Liver (tissue), 9 donors: ENCODE results near the gene CRYBG1. TPM values are rescaled to one million over a fixed set of nuclear protein-coding genes. Genes with fewer than 3 reads are reported as not detected.

Experiments used
- DNase-seq: peaks from one replicate; pipeline ENCODE4 v3.0.0-alpha.2; 2017; ENCODE audit warnings: low spot score
- H3K27ac ChIP-seq, 2 donors: one replicate each; pipeline ENCODE4 v1.7.0; 2013; ENCODE audit warnings: inconsistent platforms in 2 of 2, low read length in 2 of 2, control low read depth in 1 of 2, low read depth in 1 of 2, mild to moderate bottlenecking in 1 of 2
- H3K27me3 ChIP-seq, 4 donors: one replicate each; pipeline versions ENCODE4 v1.6.1 to v1.7.0; 2013; ENCODE audit warnings: low read length in 3 of 4, inconsistent platforms in 1 of 4, mild to moderate bottlenecking in 1 of 4, moderate library complexity in 1 of 4; ENCODE audit not compliant: control insufficient read depth in 4 of 4, insufficient read depth in 4 of 4
- H3K36me3 ChIP-seq, 4 donors: one replicate each; pipeline versions ENCODE4 v1.6.1 to v1.7.0; 2013; ENCODE audit warnings: low read length in 3 of 4, mild to moderate bottlenecking in 3 of 4, low read depth in 1 of 4, moderate library complexity in 1 of 4; ENCODE audit not compliant: control insufficient read depth in 4 of 4, insufficient read depth in 3 of 4
- H3K4me1 ChIP-seq, 4 donors: one replicate each; pipeline versions ENCODE4 v1.6.1 to v1.7.0; 2013; ENCODE audit warnings: low read length in 3 of 4, mild to moderate bottlenecking in 3 of 4, moderate library complexity in 1 of 4; ENCODE audit not compliant: control insufficient read depth in 4 of 4, insufficient read depth in 4 of 4
- H3K4me3 ChIP-seq, 3 donors: one replicate each; pipeline versions ENCODE4 v1.6.1 to v1.7.0; 2013; ENCODE audit warnings: low read length in 3 of 3, control low read depth in 1 of 3, low read depth in 1 of 3, mild to moderate bottlenecking in 1 of 3
- H3K9ac ChIP-seq, 2 donors: one replicate each; pipeline ENCODE4 v1.7.0; 2013; ENCODE audit warnings: low read length in 2 of 2, mild to moderate bottlenecking in 2 of 2, moderate library complexity in 2 of 2, control low read depth in 1 of 2, low read depth in 1 of 2
- H3K9me3 ChIP-seq, 4 donors: one replicate each; pipeline versions ENCODE4 v1.6.1 to v1.7.0; 2013; ENCODE audit warnings: low read length in 3 of 4; ENCODE audit not compliant: control insufficient read depth in 4 of 4
- EGR1 ChIP-seq, 2 donors: IDR thresholded peaks; 2 replicates each; pipeline ENCODE4 v1.6.1; 2016 to 2018; ENCODE audit warnings: antibody characterized with exemption in 2 of 2, low read depth in 2 of 2
- FOXA1 ChIP-seq: IDR thresholded peaks from 2 replicates; pipeline ENCODE4 v1.6.1; 2016; ENCODE audit warnings: antibody characterized with exemption
- FOXA2 ChIP-seq: IDR thresholded peaks from 2 replicates; pipeline ENCODE4 v1.6.1; 2016; ENCODE audit warnings: antibody characterized with exemption
- GABPA ChIP-seq, 2 donors: IDR thresholded peaks in 1 of 2; conservative IDR thresholded peaks in 1 of 2; 2 replicates each; pipeline ENCODE4 v1.6.1; 2016; ENCODE audit warnings: antibody characterized with exemption in 2 of 2, mild to moderate bottlenecking in 1 of 2, moderate library complexity in 1 of 2
- HNF4A ChIP-seq, 2 donors: conservative IDR thresholded peaks; 2 replicates each; pipeline ENCODE4 v1.6.1; 2016; ENCODE audit warnings: antibody characterized with exemption in 2 of 2, mild to moderate bottlenecking in 2 of 2
- HNF4G ChIP-seq: IDR thresholded peaks from 2 replicates; pipeline ENCODE4 v1.6.1; 2016; ENCODE audit warnings: antibody characterized with exemption
- JUND ChIP-seq, 2 donors: IDR thresholded peaks; 2 replicates each; pipeline ENCODE4 v1.6.1; 2016; ENCODE audit warnings: antibody characterized with exemption in 2 of 2
- NR2F2 ChIP-seq: IDR thresholded peaks from 2 replicates; pipeline ENCODE4 v1.6.1; 2016; ENCODE audit warnings: antibody characterized with exemption
- RAD21 ChIP-seq, 2 donors: IDR thresholded peaks; 2 replicates each; pipeline ENCODE4 v1.6.1; 2016; ENCODE audit warnings: antibody characterized with exemption in 2 of 2, mild to moderate bottlenecking in 2 of 2
- RXRA ChIP-seq, 2 donors: IDR thresholded peaks; 2 replicates each; pipeline ENCODE4 v1.6.1; 2017 to 2018; ENCODE audit warnings: antibody characterized with exemption in 2 of 2, mild to moderate bottlenecking in 1 of 2
- SP1 ChIP-seq: IDR thresholded peaks from 2 replicates; pipeline ENCODE4 v1.6.1; 2018; ENCODE audit warnings: antibody characterized with exemption, mild to moderate bottlenecking
- TAF1 ChIP-seq: conservative IDR thresholded peaks from 2 replicates; pipeline ENCODE4 v1.6.1; 2016; ENCODE audit warnings: antibody characterized with exemption, mild to moderate bottlenecking
- YY1 ChIP-seq: IDR thresholded peaks from 2 replicates; pipeline ENCODE4 v1.6.1; 2016; ENCODE audit warnings: antibody characterized with exemption, mild to moderate bottlenecking
- WGBS: extraction: QIAGEN DNeasy Blood & Tissue Kit; methylation state at CpG from one replicate; pipeline ENCODE4 v1.1.7; 2013; 5-methylcytosine and 5-hydroxymethylcytosine counted together
- polyA plus RNA-seq, 2 donors: library from polyadenylated mRNA; stranded (reverse) in 1 of 2; unstranded in 1 of 2; fragments of 200-250 nt in 1 of 2; fragments of >200 nt in 1 of 2; fragmentation: Nextera tagmentation in 1 of 2; extraction: Ambion mirVana in 1 of 2; gene quantifications; one replicate each; pipeline versions ENCODE4 v1.2.1 to v1.2.3, GENCODE V29; 2013 to 2015
- total RNA-seq, 2 donors: library from RNA; depleted of rRNA; stranded (reverse); fragments of >200 nt; gene quantifications; one replicate each; pipeline ENCODE4 v1.2.3, GENCODE V29; 2014
- TF ChIP-seq, protein P1 (sequence below): IDR thresholded peaks from 2 replicates; pipeline ENCODE4 v1.6.1; 2016; ENCODE audit warnings: antibody characterized with exemption
- TF ChIP-seq, protein P2 (sequence below): IDR thresholded peaks from 2 replicates; pipeline ENCODE4 v1.6.1; 2016; ENCODE audit warnings: antibody characterized with exemption
- TF ChIP-seq, protein P3 (sequence below): fragments of 150-350 bp; IDR thresholded peaks from 2 replicates; pipeline ENCODE4 v1.5.1; 2017; ENCODE audit warnings: improper control_type of control experiment, low read depth, low read length; ENCODE audit not compliant: missing input control
- TF ChIP-seq, protein P4 (sequence below): IDR thresholded peaks from 2 replicates; pipeline ENCODE4 v1.6.1; 2016; ENCODE audit warnings: antibody characterized with exemption
- TF ChIP-seq, protein P5 (sequence below): IDR thresholded peaks from 2 replicates; pipeline ENCODE4 v1.6.1; 2016; ENCODE audit warnings: antibody characterized with exemption, mild to moderate bottlenecking
- donor health status: healthy.
- donor health status: healthy.
- donor health status: healthy.
- donor health status: healthy.
- donor health status: healthy.

CRYBG1 gene
- total and polyA plus RNA-seq, 4 donors: 2.3 to 8.7 (median 4.0) TPM

DNA sequence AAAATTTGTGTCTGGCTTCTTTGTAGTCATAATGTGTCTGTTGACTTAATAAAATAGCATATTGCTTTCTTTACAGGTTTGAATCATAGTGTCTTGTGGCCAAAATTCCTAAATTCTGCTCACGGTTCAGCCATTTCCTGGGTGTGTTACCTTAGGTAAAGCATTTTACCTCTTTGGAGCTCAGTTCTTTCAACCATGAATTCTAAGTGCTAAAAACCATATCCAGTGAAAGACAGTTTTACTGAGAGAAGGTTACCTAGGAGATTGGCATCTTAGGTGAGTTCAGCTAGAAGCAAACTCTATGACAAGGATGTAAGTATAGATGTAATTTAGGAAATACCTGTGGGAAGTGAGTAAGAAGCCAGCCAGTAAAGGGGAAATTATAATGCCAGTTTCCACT lies 20.7 kb downstream of the CRYBG1 start:
- H3K27me3 ChIP-seq: no peaks in the 10 kb centered on the region
- no peaks in the 10 kb centered on the region for H3K9me3 ChIP-seq
- TF ChIP-seq NR2F2 (no peak), JUND (IDR thresholded peaks at IDR 0.05) (no peak), HNF4G (no peak), GABPA (IDR thresholded peaks at IDR 0.05 in 1 of 2, conservative IDR thresholded peaks at IDR 0.05 in 1 of 2) (no peak), RXRA (IDR thresholded peaks at IDR 0.05) (no peak), SP1 (no peak), RAD21 (IDR thresholded peaks at IDR 0.05) (no peak), HNF4A (conservative IDR thresholded peaks at IDR 0.05) (no peak), EGR1 (IDR thresholded peaks at IDR 0.05; ENCODE audit: low read depth in 2 of 2) (no peak), YY1 (no peak), TAF1 (no peak), FOXA2 (no peak), FOXA1 (no peak)
- TF ChIP-seq, protein P1, sequence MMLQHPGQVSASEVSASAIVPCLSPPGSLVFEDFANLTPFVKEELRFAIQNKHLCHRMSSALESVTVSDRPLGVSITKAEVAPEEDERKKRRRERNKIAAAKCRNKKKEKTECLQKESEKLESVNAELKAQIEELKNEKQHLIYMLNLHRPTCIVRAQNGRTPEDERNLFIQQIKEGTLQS: no peak
- TF ChIP-seq, protein P2, sequence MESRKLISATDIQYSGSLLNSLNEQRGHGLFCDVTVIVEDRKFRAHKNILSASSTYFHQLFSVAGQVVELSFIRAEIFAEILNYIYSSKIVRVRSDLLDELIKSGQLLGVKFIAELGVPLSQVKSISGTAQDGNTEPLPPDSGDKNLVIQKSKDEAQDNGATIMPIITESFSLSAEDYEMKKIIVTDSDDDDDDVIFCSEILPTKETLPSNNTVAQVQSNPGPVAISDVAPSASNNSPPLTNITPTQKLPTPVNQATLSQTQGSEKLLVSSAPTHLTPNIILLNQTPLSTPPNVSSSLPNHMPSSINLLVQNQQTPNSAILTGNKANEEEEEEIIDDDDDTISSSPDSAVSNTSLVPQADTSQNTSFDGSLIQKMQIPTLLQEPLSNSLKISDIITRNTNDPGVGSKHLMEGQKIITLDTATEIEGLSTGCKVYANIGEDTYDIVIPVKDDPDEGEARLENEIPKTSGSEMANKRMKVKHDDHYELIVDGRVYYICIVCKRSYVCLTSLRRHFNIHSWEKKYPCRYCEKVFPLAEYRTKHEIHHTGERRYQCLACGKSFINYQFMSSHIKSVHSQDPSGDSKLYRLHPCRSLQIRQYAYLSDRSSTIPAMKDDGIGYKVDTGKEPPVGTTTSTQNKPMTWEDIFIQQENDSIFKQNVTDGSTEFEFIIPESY: no peak
- TF ChIP-seq, protein P3, sequence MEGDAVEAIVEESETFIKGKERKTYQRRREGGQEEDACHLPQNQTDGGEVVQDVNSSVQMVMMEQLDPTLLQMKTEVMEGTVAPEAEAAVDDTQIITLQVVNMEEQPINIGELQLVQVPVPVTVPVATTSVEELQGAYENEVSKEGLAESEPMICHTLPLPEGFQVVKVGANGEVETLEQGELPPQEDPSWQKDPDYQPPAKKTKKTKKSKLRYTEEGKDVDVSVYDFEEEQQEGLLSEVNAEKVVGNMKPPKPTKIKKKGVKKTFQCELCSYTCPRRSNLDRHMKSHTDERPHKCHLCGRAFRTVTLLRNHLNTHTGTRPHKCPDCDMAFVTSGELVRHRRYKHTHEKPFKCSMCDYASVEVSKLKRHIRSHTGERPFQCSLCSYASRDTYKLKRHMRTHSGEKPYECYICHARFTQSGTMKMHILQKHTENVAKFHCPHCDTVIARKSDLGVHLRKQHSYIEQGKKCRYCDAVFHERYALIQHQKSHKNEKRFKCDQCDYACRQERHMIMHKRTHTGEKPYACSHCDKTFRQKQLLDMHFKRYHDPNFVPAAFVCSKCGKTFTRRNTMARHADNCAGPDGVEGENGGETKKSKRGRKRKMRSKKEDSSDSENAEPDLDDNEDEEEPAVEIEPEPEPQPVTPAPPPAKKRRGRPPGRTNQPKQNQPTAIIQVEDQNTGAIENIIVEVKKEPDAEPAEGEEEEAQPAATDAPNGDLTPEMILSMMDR: no peak
- TF ChIP-seq, protein P4, sequence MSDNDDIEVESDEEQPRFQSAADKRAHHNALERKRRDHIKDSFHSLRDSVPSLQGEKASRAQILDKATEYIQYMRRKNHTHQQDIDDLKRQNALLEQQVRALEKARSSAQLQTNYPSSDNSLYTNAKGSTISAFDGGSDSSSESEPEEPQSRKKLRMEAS: no peak
- TF ChIP-seq, protein P5, sequence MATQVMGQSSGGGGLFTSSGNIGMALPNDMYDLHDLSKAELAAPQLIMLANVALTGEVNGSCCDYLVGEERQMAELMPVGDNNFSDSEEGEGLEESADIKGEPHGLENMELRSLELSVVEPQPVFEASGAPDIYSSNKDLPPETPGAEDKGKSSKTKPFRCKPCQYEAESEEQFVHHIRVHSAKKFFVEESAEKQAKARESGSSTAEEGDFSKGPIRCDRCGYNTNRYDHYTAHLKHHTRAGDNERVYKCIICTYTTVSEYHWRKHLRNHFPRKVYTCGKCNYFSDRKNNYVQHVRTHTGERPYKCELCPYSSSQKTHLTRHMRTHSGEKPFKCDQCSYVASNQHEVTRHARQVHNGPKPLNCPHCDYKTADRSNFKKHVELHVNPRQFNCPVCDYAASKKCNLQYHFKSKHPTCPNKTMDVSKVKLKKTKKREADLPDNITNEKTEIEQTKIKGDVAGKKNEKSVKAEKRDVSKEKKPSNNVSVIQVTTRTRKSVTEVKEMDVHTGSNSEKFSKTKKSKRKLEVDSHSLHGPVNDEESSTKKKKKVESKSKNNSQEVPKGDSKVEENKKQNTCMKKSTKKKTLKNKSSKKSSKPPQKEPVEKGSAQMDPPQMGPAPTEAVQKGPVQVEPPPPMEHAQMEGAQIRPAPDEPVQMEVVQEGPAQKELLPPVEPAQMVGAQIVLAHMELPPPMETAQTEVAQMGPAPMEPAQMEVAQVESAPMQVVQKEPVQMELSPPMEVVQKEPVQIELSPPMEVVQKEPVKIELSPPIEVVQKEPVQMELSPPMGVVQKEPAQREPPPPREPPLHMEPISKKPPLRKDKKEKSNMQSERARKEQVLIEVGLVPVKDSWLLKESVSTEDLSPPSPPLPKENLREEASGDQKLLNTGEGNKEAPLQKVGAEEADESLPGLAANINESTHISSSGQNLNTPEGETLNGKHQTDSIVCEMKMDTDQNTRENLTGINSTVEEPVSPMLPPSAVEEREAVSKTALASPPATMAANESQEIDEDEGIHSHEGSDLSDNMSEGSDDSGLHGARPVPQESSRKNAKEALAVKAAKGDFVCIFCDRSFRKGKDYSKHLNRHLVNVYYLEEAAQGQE: no peak
- H3K4me1 ChIP-seq: no peaks in the 10 kb centered on the region
- H3K27ac ChIP-seq: no peak overlapping the region
- 89% methylated on average over 1 of the region's 1 CpG for WGBS
- H3K9ac ChIP-seq: no peak overlapping the region
- no peaks in the 10 kb centered on the region for H3K36me3 ChIP-seq
- no peak for DNase-seq
- H3K4me3 ChIP-seq: no peak overlapping the region
